Embryonic facial prominence (tissue), 1 donor: ENCODE data around the gene USP20.

Experiments
- DNase-seq: peaks from one replicate; pipeline ENCODE4 v3.0.0-alpha.2; 2016; ENCODE audit errors: extremely low spot score

USP20 gene

GRCh38 chr9:129854588-129855110, 19.4 kb downstream of the USP20 start:
- no peak for DNase-seq

GRCh38 chr9:129857207-129857606, 21.9 kb downstream of the USP20 start:
- no peak for DNase-seq

GRCh38 chr9:129858167-129858962, 23.1 kb downstream of the USP20 start:
- DNase-seq = no peak

- DNase-seq = no peak
Observed at GRCh38 chr9:129860653-129861446, 25.6 kb downstream of the USP20 start.

GRCh38 chr9:129861447-129861827, 26.2 kb downstream of the USP20 start:
- DNase-seq = no peak

GRCh38 chr9:129863059-129863690, 27.9 kb downstream of the USP20 start:
- no peak for DNase-seq

GRCh38 chr9:129864991-129865647, 29.9 kb downstream of the USP20 start:
- DNase-seq = no peak

GRCh38 chr9:129865668-129866320, 30.5 kb downstream of the USP20 start:
- DNase-seq = no peak

- no peak for DNase-seq
Observed at GRCh38 chr9:129866394-129867135, 31.3 kb downstream of the USP20 start.

- no peak for DNase-seq
Observed at GRCh38 chr9:129867136-129868022, 32.1 kb downstream of the USP20 start.

- no peak for DNase-seq
Observed at GRCh38 chr9:129868023-129868871, 33.0 kb downstream of the USP20 start.

GRCh38 chr9:129868872-129869486, 33.7 kb downstream of the USP20 start:
- DNase-seq = no peak

GRCh38 chr9:129869585-129870501, 34.6 kb downstream of the USP20 start:
- no peak for DNase-seq

- no peak for DNase-seq
Observed at GRCh38 chr9:129871046-129871445, 35.8 kb downstream of the USP20 start.

- no peak for DNase-seq
Observed at GRCh38 chr9:129873563-129874190, 38.4 kb downstream of the USP20 start.

GRCh38 chr9:129874261-129875101, 39.2 kb downstream of the USP20 start:
- DNase-seq = no peak
